ENCODE measurements around the gene ZNF598. TPM values are rescaled to one million over a fixed set of nuclear protein-coding genes. Genes with fewer than 3 reads are reported as not detected.

The ZNF598 gene
- total RNA-seq, 2 donors from 2014 or later: 45.6 to 49.5 TPM

- no peak overlapping the region for H3K4me3 Mint-ChIP-seq
- no peaks in the 10 kb centered on the region for H3K9me3 Mint-ChIP-seq
- 88 to 95% methylated on average over 4 to 8 of the region's 10 CpGs for WGBS, 2 experiments (ENCODE audit: insufficient coverage in 1 of 2, insufficient read length in 1 of 2)
- no peak for DNase-seq
- Histone ChIP-seq H3K9ac (ENCODE audit: extremely low read depth, low read length, poor library complexity, severe bottlenecking) (no peak overlapping the region), H3K36me3 (ENCODE audit: control insufficient read depth, insufficient read depth, low read length) (peaks cover under 1% of the 10 kb centered on the region), H3K4me1 (ENCODE audit: control insufficient read depth, insufficient read depth, low read length) (no peaks in the 10 kb centered on the region), H3K27me3 (ENCODE audit: control insufficient read depth, insufficient read depth, low read length, poor library complexity, severe bottlenecking) (no peaks in the 10 kb centered on the region), H3K9me3 (ENCODE audit: control insufficient read depth, low read length) (no peaks in the 10 kb centered on the region), H3K27ac (ENCODE audit: low read depth, low read length) (no peak overlapping the region), H3K4me3 (ENCODE audit: low read length) (no peak overlapping the region)
- H3K27me3 Mint-ChIP-seq (ENCODE audit: insufficient read depth): no peaks in the 10 kb centered on the region
- peaks cover 4% of the 10 kb centered on the region for H3K4me1 Mint-ChIP-seq
- H3K27ac Mint-ChIP-seq: no peak overlapping the region
- TF ChIP-seq, protein P1, sequence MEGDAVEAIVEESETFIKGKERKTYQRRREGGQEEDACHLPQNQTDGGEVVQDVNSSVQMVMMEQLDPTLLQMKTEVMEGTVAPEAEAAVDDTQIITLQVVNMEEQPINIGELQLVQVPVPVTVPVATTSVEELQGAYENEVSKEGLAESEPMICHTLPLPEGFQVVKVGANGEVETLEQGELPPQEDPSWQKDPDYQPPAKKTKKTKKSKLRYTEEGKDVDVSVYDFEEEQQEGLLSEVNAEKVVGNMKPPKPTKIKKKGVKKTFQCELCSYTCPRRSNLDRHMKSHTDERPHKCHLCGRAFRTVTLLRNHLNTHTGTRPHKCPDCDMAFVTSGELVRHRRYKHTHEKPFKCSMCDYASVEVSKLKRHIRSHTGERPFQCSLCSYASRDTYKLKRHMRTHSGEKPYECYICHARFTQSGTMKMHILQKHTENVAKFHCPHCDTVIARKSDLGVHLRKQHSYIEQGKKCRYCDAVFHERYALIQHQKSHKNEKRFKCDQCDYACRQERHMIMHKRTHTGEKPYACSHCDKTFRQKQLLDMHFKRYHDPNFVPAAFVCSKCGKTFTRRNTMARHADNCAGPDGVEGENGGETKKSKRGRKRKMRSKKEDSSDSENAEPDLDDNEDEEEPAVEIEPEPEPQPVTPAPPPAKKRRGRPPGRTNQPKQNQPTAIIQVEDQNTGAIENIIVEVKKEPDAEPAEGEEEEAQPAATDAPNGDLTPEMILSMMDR (conservative IDR thresholded peaks at IDR 0.05): no peak
- H3K36me3 Mint-ChIP-seq (ENCODE audit: low read depth): peaks cover 20% of the 10 kb centered on the region
Measured at GRCh38 chr16:2057438-2057837, 47.8 kb upstream of the ZNF598 start.

DNA sequence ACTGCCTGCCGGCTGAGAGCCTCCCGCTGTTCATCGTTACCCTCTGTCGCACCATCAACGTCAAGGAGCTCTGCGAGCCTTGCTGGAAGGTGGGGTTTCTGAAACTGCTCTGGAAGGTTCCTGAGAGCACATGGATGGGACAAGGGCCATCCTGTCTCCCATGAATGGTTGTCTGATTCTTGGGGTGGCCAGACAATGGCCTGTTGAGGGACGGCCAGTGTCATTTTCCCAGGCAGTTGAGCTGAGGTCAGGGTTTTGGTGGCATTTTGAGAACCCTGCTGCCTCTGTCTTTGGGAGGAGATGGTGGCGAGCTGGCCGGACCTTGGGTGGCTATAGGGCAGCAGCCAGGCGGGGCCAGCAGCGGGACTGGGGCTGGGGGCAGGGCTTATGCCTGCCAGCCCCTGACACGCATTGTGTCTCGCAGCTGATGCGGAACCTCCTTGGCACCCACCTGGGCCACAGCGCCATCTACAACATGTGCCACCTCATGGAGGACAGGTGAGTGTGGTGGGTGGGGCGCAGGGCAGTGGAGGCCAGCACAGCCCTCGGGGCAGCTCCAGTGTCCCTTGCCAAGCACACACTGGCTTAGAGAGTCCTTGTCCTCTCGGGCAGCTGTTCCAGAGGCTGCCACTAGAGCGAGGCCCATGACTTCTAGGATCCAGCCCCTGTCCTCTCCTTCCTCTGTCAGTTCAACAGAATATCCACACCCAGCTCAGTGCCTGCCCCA, 47.2 kb upstream of the ZNF598 start:
- Mint-ChIP-seq H3K27me3 (ENCODE audit: insufficient read depth) (no peaks in the 10 kb centered on the region), H3K4me3 (no peak overlapping the region), H3K36me3 (ENCODE audit: low read depth) (peaks cover 23% of the 10 kb centered on the region), H3K27ac (no peak overlapping the region), H3K9me3 (no peaks in the 10 kb centered on the region), H3K4me1 (peaks cover 4% of the 10 kb centered on the region)
- no peaks in the 10 kb centered on the region for H3K9me3 ChIP-seq (ENCODE audit: control insufficient read depth, low read length)
- H3K27me3 ChIP-seq (ENCODE audit: control insufficient read depth, insufficient read depth, low read length, poor library complexity, severe bottlenecking): no peaks in the 10 kb centered on the region
- H3K9ac ChIP-seq (ENCODE audit: extremely low read depth, low read length, poor library complexity, severe bottlenecking): no peak overlapping the region
- H3K4me3 ChIP-seq (ENCODE audit: low read length): no peak overlapping the region
- DNase-seq: peak; percentile 74
- H3K36me3 ChIP-seq (ENCODE audit: control insufficient read depth, insufficient read depth, low read length): peaks cover 7% of the 10 kb centered on the region
- TF ChIP-seq, protein P1 (conservative IDR thresholded peaks at IDR 0.05): peak; percentile 65
- no peaks in the 10 kb centered on the region for H3K4me1 ChIP-seq (ENCODE audit: control insufficient read depth, insufficient read depth, low read length)
- 88 to 94% methylated on average over 7 to 19 of the region's 19 CpGs for WGBS, 2 experiments (ENCODE audit: insufficient coverage in 1 of 2, insufficient read length in 1 of 2)
- H3K27ac ChIP-seq (ENCODE audit: low read depth, low read length): no peak overlapping the region

GRCh38 chr16:2056077-2056476, 46.5 kb upstream of the ZNF598 start:
- no peak overlapping the region for H3K27ac Mint-ChIP-seq
- WGBS, 2 experiments (ENCODE audit: insufficient coverage in 1 of 2, insufficient read length in 1 of 2): 91 to 93% methylated on average over 13 to 15 of the region's 15 CpGs
- Histone ChIP-seq H3K4me3 (ENCODE audit: low read length) (no peak overlapping the region), H3K27ac (ENCODE audit: low read depth, low read length) (no peak overlapping the region), H3K27me3 (ENCODE audit: control insufficient read depth, insufficient read depth, low read length, poor library complexity, severe bottlenecking) (no peaks in the 10 kb centered on the region), H3K4me1 (ENCODE audit: control insufficient read depth, insufficient read depth, low read length) (no peaks in the 10 kb centered on the region), H3K36me3 (ENCODE audit: control insufficient read depth, insufficient read depth, low read length) (peaks cover 8% of the 10 kb centered on the region), H3K9me3 (ENCODE audit: control insufficient read depth, low read length) (no peaks in the 10 kb centered on the region), H3K9ac (ENCODE audit: extremely low read depth, low read length, poor library complexity, severe bottlenecking) (no peak overlapping the region)
- H3K27me3 Mint-ChIP-seq (ENCODE audit: insufficient read depth): no peaks in the 10 kb centered on the region
- H3K36me3 Mint-ChIP-seq (ENCODE audit: low read depth): peaks cover 29% of the 10 kb centered on the region
- H3K4me3 Mint-ChIP-seq: no peak overlapping the region
- TF ChIP-seq, protein P1 (conservative IDR thresholded peaks at IDR 0.05): peak; percentile 43
- H3K9me3 Mint-ChIP-seq: no peaks in the 10 kb centered on the region
- H3K4me1 Mint-ChIP-seq: peaks cover 4% of the 10 kb centered on the region
- DNase-seq: peak; percentile 63

Measured in endodermal cell (in vitro differentiated cells).